Breast epithelium (tissue), 4 donors: ENCODE measurements around the gene CEP112. TPM values are rescaled to one million over a fixed set of nuclear protein-coding genes. Genes with fewer than 3 reads are reported as not detected.
A peak's percentile ranks its signal among the peaks of the same experiment; 100 is the strongest.
"Not testable (repeated sequence)": the region's sequence is repeated elsewhere in the genome, so short reads cannot be mapped to it uniquely, and the experiment has no call there.

ENCODE experiments used
- DNase-seq, 2 donors: peaks; one replicate each; pipeline ENCODE4 v3.0.0-alpha.2; 2019; ENCODE audit warnings: low spot score in 2 of 2
- H3K27ac ChIP-seq, 2 donors: fragments of 200-600 bp; sonication (generic) in 1 of 2; one replicate each; pipeline ENCODE4 v1.5.1; 2016 to 2019; ENCODE audit warnings: mild to moderate bottlenecking in 1 of 2
- H3K27me3 ChIP-seq, 2 donors: fragments of 200-600 bp; sonication (generic) in 1 of 2; one replicate each; pipeline versions ENCODE4 v1.5.1 to v1.6.0; 2017 to 2019; ENCODE audit warnings: control low read depth in 1 of 2, mild to moderate bottlenecking in 1 of 2
- H3K36me3 ChIP-seq: fragments of 200-600 bp; one replicate; pipeline ENCODE4 v1.5.1; 2019
- H3K4me1 ChIP-seq, 2 donors: fragments of 200-600 bp; sonication (generic); one replicate each; pipeline ENCODE4 v1.5.1; 2016 to 2019; ENCODE audit warnings: control low read depth in 1 of 2
- H3K4me3 ChIP-seq, 3 donors: fragments of 200-600 bp; sonication (generic); 1 replicate in 2 of 3; 2 replicates in 1 of 3; pipeline ENCODE4 v1.5.1; 2016 to 2019; ENCODE audit warnings: mild to moderate bottlenecking in 3 of 3, moderate library complexity in 2 of 3
- H3K9me3 ChIP-seq, 2 donors: fragments of 200-600 bp; sonication (generic) in 1 of 2; one replicate each; pipeline ENCODE4 v1.5.1; 2016 to 2019; ENCODE audit warnings: control low read depth in 1 of 2
- CTCF ChIP-seq, 3 donors: fragments of 450-650 bp; IDR thresholded peaks; one replicate each; pipeline ENCODE4 v1.5.1; 2016 to 2017; ENCODE audit warnings: antibody characterized with exemption in 3 of 3, mild to moderate bottlenecking in 3 of 3, moderate library complexity in 3 of 3
- POLR2A ChIP-seq: fragments of 450-650 bp; IDR thresholded peaks from one replicate; pipeline ENCODE4 v1.6.1; 2016; ENCODE audit warnings: antibody characterized with exemption, mild to moderate bottlenecking, moderate library complexity
- POLR2AphosphoS5 ChIP-seq, 3 donors: sonication (generic); formaldehyde crosslinking; IDR thresholded peaks; one replicate each; pipeline ENCODE4 v1.6.1; 2017; ENCODE audit warnings: antibody characterized with exemption in 3 of 3
- intact Hi-C: fragments of 100-400 bp; cut with DNase I; formaldehyde crosslinking; loops from one replicate; pipeline ENCODE4 v1.15.1; 2023; ENCODE audit warnings: low total_unique reads
- total RNA-seq, 3 donors: library from RNA; depleted of rRNA; stranded (reverse); fragments of >200 nt; gene quantifications; one replicate each; pipeline ENCODE4 v1.1.0, GENCODE V29; 2016

Gene CEP112
- total RNA-seq, 3 donors from 2014 or later = 12.9 to 27.2 (median 18.0) TPM

GRCh38 chr17:66171692-66172091 lies 20.2 kb downstream of the CEP112 start:
- Histone ChIP-seq H3K4me3 (no peak overlapping the region), H3K36me3 (no peaks in the 10 kb centered on the region), H3K9me3 (no peaks in the 10 kb centered on the region), H3K27ac (no peak overlapping the region), H3K27me3 (no peaks in the 10 kb centered on the region), H3K4me1 (no peaks in the 10 kb centered on the region)
- TF ChIP-seq POLR2A (no peak), POLR2AphosphoS5 (IDR thresholded peaks at IDR 0.05) (no peak), CTCF (IDR thresholded peaks at IDR 0.05) (no peak)
- intact Hi-C loops = no loop called here
- no peak for DNase-seq

GRCh38 chr17:66171172-66171571 lies 20.8 kb downstream of the CEP112 start:
- Histone ChIP-seq H3K36me3 (no peaks in the 10 kb centered on the region), H3K27ac (no peak overlapping the region), H3K4me3 (no peak overlapping the region), H3K4me1 (no peaks in the 10 kb centered on the region), H3K27me3 (no peaks in the 10 kb centered on the region), H3K9me3 (no peaks in the 10 kb centered on the region)
- intact Hi-C loops = no loop called here
- no peak for DNase-seq
- no peak for TF ChIP-seq POLR2AphosphoS5 (IDR thresholded peaks at IDR 0.05)
- TF ChIP-seq CTCF (IDR thresholded peaks at IDR 0.05) = no peak
- TF ChIP-seq POLR2A = no peak

- no peaks in the 10 kb centered on the region for H3K4me1 ChIP-seq
- H3K27me3 ChIP-seq = no peaks in the 10 kb centered on the region
- intact Hi-C loops = no loop called here
- TF ChIP-seq CTCF (IDR thresholded peaks at IDR 0.05) = no peak
- TF ChIP-seq POLR2A = no peak
- TF ChIP-seq POLR2AphosphoS5 (IDR thresholded peaks at IDR 0.05) = no peak
- no peaks in the 10 kb centered on the region for H3K36me3 ChIP-seq
- H3K27ac ChIP-seq = no peak overlapping the region
- no peak for DNase-seq
- no peak overlapping the region for H3K4me3 ChIP-seq
- H3K9me3 ChIP-seq = no peaks in the 10 kb centered on the region
Observed at GRCh38 chr17:66169839-66170238, 22.1 kb downstream of the CEP112 start.

GRCh38 chr17:66167189-66167815 lies 24.6 kb downstream of the CEP112 start:
- Histone ChIP-seq H3K27me3 (no peaks in the 10 kb centered on the region), H3K4me3 (no peak overlapping the region), H3K36me3 (no peaks in the 10 kb centered on the region), H3K9me3 (no peaks in the 10 kb centered on the region), H3K4me1 (no peaks in the 10 kb centered on the region), H3K27ac (no peak overlapping the region)
- intact Hi-C loops = no loop called here
- TF ChIP-seq POLR2AphosphoS5 (IDR thresholded peaks at IDR 0.05) = no peak
- no peak for TF ChIP-seq POLR2A
- TF ChIP-seq CTCF (IDR thresholded peaks at IDR 0.05) = no peak
- DNase-seq = no peak

- Histone ChIP-seq H3K4me1 (no peaks in the 10 kb centered on the region), H3K4me3 (no peak overlapping the region)
- intact Hi-C loops = no loop called here
Observed at GRCh38 chr17:66165537-66166123, 26.3 kb downstream of the CEP112 start.

GRCh38 chr17:66155055-66155454 lies 36.9 kb downstream of the CEP112 start:
- DNase-seq, H3K27ac ChIP-seq, H3K36me3 ChIP-seq, H3K9me3 ChIP-seq, H3K4me3 ChIP-seq, intact Hi-C loops, H3K27me3 ChIP-seq, H3K4me1 ChIP-seq: not testable (repeated sequence)

More at GRCh38 chr17:66165537-66166123, 26.3 kb downstream of the CEP112 start:
- TF ChIP-seq POLR2AphosphoS5 (IDR thresholded peaks at IDR 0.05) (no peak), CTCF (IDR thresholded peaks at IDR 0.05) (peak; percentile 67 to 80 (median 71))
- no peaks in the 10 kb centered on the region for H3K36me3 ChIP-seq
- peaks cover 0 to 2% of the 10 kb centered on the region in 2 donors for H3K9me3 ChIP-seq
- no peak overlapping the region for H3K27ac ChIP-seq
- no peaks in the 10 kb centered on the region for H3K27me3 ChIP-seq
- DNase-seq = no peak
